NT2/D1 (cell line): Measurements from ENCODE around the gene MC1R.

Experiments used
- SUZ12 ChIP-seq: IDR thresholded peaks from 2 replicates; pipeline ENCODE4 v1.6.1; 2011; ENCODE audit not compliant: insufficient read length, insufficient read depth; ENCODE audit errors: extremely low read depth
- YY1 ChIP-seq: IDR thresholded peaks from 2 replicates; pipeline ENCODE4 v1.6.1; 2011; ENCODE audit not compliant: insufficient read length, insufficient read depth

DNA sequence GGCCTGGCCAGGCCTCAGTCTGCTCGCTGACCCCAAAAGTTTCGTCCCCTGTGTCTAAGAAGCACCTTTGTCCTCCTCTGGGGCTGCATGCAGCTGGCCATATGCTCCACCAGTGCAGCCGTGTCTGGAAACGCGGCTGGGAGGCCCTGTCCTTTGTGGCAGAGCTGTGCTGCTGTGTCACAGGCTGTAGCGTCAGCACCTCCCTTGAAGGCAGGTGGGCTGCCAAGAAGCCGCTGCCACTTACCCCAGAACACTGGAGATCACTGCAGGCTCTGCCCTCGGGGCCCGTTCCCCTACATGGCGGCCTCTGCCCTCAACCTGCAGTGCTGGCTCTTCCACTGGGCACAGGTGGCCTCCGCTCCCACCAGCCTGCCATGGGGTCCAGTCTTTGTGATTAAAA is 15.7 kb upstream of the MC1R start:
- TF ChIP-seq YY1 = no peak
- TF ChIP-seq SUZ12 = no peak
